Measurements from ENCODE around the gene FIGN.

Gene FIGN

DNA sequence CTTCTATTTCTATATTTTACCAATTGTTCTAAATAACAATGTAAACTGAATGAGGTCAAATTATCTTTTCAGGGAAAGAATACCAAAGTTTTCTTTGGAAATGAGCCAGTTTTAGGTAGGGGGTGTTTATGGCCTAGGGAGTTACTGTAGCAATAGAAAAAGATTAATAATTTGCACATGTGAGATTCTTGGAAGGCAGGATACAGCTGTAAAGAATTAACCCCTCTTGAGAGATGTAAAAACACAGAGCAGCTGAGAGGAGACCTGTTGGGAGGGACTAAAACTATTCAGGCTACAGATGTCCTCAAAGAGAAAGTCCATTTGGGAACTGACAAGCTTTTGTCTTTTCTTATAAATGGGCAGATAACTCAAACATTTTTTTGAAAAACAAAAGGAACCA is 182.2 kb downstream of the FIGN start:
- DNase-seq = no peak

DNA sequence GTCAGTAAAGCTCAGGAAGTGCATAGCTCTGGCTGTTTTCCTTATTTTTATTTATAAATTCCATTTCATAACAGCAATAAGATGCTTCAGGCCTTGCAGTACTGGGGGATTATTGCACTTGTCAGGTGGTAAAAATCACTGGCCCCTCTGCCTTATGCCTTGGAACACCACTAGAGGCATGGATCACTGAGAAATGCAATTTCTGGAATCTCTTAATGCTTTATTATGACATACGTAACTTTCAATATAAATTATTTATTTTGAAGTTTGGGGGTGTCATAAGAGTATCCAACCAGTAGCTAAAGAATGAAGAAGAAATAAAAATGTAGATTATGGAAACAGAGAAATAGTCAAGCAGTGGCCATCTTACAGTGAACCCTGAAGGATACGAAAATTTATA is 183.1 kb downstream of the FIGN start:
- DNase-seq = no peak

DNA sequence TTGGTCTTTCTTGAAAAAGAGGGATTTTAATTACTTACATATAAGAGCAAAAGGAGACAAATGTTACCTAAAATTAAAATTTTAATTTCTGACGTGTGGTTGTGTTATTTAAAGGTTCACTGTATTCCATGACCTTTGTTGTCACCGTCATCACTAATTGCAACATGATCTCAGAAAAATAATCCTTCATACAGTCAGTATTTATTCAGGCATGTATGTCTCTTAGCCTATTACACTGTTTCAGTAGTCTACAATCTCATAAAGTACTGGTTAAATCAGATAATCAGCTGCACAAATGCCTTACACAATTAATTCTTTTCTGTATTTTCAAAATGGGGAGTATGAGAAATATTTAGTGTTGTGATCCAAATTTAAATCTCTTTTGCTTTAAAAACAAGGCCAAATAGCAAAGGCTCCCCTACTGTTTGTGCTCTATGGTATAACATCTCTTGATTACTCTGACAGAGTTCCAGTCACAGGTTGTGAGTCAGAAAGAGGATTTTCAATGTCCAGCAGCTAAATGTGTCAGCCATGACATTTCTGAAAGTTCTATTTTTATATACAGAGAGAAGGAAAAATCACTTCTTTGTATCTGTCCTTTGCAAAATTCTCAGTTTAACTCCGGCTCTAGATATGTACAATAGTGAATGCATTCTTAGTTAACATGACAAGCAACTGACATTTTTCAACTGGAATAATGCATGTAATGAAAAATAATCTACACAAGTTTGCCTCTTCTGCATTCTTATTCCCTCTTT is 184.0 kb downstream of the FIGN start:
- no peak for DNase-seq

DNA sequence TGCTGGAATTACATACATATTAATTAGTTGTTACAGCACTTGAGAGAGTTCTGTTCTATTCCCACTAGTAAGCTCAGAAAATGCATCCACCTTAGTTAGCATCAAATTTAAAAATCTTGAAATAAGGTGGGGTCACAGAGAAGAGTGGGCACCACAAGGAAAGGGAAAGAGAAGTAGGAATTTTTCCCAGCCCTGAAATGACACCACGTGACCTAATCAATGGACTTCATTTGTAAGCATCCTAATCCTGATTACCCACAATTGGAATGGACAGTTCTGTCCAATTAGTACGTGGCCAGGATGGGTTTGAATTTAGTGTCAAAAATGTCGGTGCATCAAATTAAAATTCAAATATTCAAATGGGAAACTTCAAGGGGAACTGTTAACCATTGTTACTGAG is 186.8 kb downstream of the FIGN start:
- no peak for DNase-seq
